Neuron (in vitro differentiated cells): ENCODE measurements around the gene TPH1.
"Not testable (repeated sequence)": the region's sequence is repeated elsewhere in the genome, so short reads cannot be mapped to it uniquely, and the experiment has no call there.

Experiments
- H2AFZ ChIP-seq: one replicate; pipeline ENCODE4 v1.6.1; 2013; ENCODE audit warnings: low read depth, mild to moderate bottlenecking, inconsistent platforms, low read length, moderate library complexity
- H3K27me3 ChIP-seq: one replicate; pipeline ENCODE4 v1.6.1; 2013; ENCODE audit warnings: low read length; ENCODE audit not compliant: insufficient read depth
- H3K36me3 ChIP-seq: one replicate; pipeline ENCODE4 v1.6.1; 2013; ENCODE audit warnings: low read length; ENCODE audit not compliant: insufficient read depth
- H3K4me1 ChIP-seq: one replicate; pipeline ENCODE4 v1.6.1; 2013; ENCODE audit warnings: low read length; ENCODE audit not compliant: insufficient read depth
- H3K4me3 ChIP-seq: 2 replicates; pipeline ENCODE4 v1.5.1; 2013; ENCODE audit warnings: mild to moderate bottlenecking, low read length, moderate library complexity
- H3K9me3 ChIP-seq: one replicate; pipeline ENCODE4 v1.6.1; 2013; ENCODE audit warnings: low read length

The TPH1 gene

GRCh38 chr11:18013790-18014507 is 32.1 kb downstream of the TPH1 start:
- Histone ChIP-seq H3K4me1 (peaks cover 4% of the 10 kb centered on the region), H2AFZ (peak overlapping the region; percentile 98), H3K27me3 (no peaks in the 10 kb centered on the region), H3K4me3 (peak overlapping the region; percentile 96), H3K9me3 (no peaks in the 10 kb centered on the region), H3K36me3 (no peaks in the 10 kb centered on the region)

- H3K36me3 ChIP-seq: no peaks in the 10 kb centered on the region
- H3K4me3 ChIP-seq: peak within 1 kb of the TSS; percentile 96
- peak within 1 kb of the TSS; percentile 98 for H2AFZ ChIP-seq
- no peaks in the 10 kb centered on the region for H3K9me3 ChIP-seq
- peaks cover 4% of the 10 kb centered on the region for H3K4me1 ChIP-seq
- no peaks in the 10 kb centered on the region for H3K27me3 ChIP-seq
Observed at GRCh38 chr11:18012906-18013781, 32.9 kb downstream of the TPH1 start, which contains the start of gene SERGEF. Gene SERGEF (minus strand): TSS chr11:18013047. CDS start chr11:18013010, 37 bp downstream.

- peak overlapping the region; percentile 98 for H2AFZ ChIP-seq
- no peaks in the 10 kb centered on the region for H3K27me3 ChIP-seq
- peak overlapping the region; percentile 96 for H3K4me3 ChIP-seq
- peaks cover 4% of the 10 kb centered on the region for H3K4me1 ChIP-seq
- H3K36me3 ChIP-seq: no peaks in the 10 kb centered on the region
- no peaks in the 10 kb centered on the region for H3K9me3 ChIP-seq
Observed at GRCh38 chr11:18012122-18012905, 33.8 kb downstream of the TPH1 start.

- no peaks in the 10 kb centered on the region for H3K9me3 ChIP-seq
- no peaks in the 10 kb centered on the region for H3K27me3 ChIP-seq
- H3K4me1 ChIP-seq: peaks cover 4% of the 10 kb centered on the region
- no peaks in the 10 kb centered on the region for H3K36me3 ChIP-seq
- H3K4me3 ChIP-seq: peak overlapping the region; percentile 96
- H2AFZ ChIP-seq: no peak overlapping the region
Observed at GRCh38 chr11:18011633-18012032, 34.4 kb downstream of the TPH1 start.

- no peak overlapping the region for H2AFZ ChIP-seq
- H3K27me3 ChIP-seq: no peaks in the 10 kb centered on the region
- H3K9me3 ChIP-seq: no peaks in the 10 kb centered on the region
- H3K4me1 ChIP-seq: peaks cover 4% of the 10 kb centered on the region
- H3K4me3 ChIP-seq: no peak overlapping the region
- no peaks in the 10 kb centered on the region for H3K36me3 ChIP-seq
Observed at GRCh38 chr11:18010977-18011586, 35.0 kb downstream of the TPH1 start.

- H3K4me1 ChIP-seq: peaks cover 4% of the 10 kb centered on the region
- H3K36me3 ChIP-seq: peaks cover 6% of the 10 kb centered on the region
- H3K4me3 ChIP-seq: no peak overlapping the region
- H2AFZ ChIP-seq: no peak overlapping the region
- H3K9me3 ChIP-seq: no peaks in the 10 kb centered on the region
- H3K27me3 ChIP-seq: no peaks in the 10 kb centered on the region
Observed at GRCh38 chr11:18010121-18010670, 35.9 kb downstream of the TPH1 start.

- H3K4me3 ChIP-seq: no peak overlapping the region
- H3K9me3 ChIP-seq: no peaks in the 10 kb centered on the region
- H3K36me3 ChIP-seq: peaks cover 29% of the 10 kb centered on the region
- no peaks in the 10 kb centered on the region for H3K27me3 ChIP-seq
- H3K4me1 ChIP-seq: no peaks in the 10 kb centered on the region
- H2AFZ ChIP-seq: no peak overlapping the region
Observed at GRCh38 chr11:18005376-18006129, 40.5 kb downstream of the TPH1 start.

GRCh38 chr11:18001191-18001590 is 44.9 kb downstream of the TPH1 start:
- no peak overlapping the region for H3K4me3 ChIP-seq
- no peaks in the 10 kb centered on the region for H3K27me3 ChIP-seq
- peaks cover 41% of the 10 kb centered on the region for H3K36me3 ChIP-seq
- H3K4me1 ChIP-seq: no peaks in the 10 kb centered on the region
- H3K9me3 ChIP-seq: no peaks in the 10 kb centered on the region
- H2AFZ ChIP-seq: no peak overlapping the region

- Histone ChIP-seq H3K9me3 (no peaks in the 10 kb centered on the region), H3K4me1 (no peaks in the 10 kb centered on the region), H3K27me3 (no peaks in the 10 kb centered on the region), H3K4me3 (no peak overlapping the region), H3K36me3 (peaks cover 42% of the 10 kb centered on the region), H2AFZ (no peak overlapping the region)
Observed at GRCh38 chr11:18000760-18001159, 45.3 kb downstream of the TPH1 start.

- H3K4me1 ChIP-seq, H2AFZ ChIP-seq, H3K27me3 ChIP-seq, H3K4me3 ChIP-seq, H3K9me3 ChIP-seq: not testable (repeated sequence)
- H3K36me3 ChIP-seq: peaks cover 42% of the 10 kb centered on the region
Observed at GRCh38 chr11:18000128-18000527, 45.9 kb downstream of the TPH1 start.
